HCT116 (cell line): ENCODE measurements around the gene TPGS1. TPM values are rescaled to one million over a fixed set of nuclear protein-coding genes. Genes with fewer than 3 reads are reported as not detected.

Experiments
- ATAC-seq: fragments of 200-7000 bp; cut with Tn5 transposase; 2 replicates; pipeline ENCODE4 v1.9.1; 2020; ENCODE audit warnings: mild to moderate bottlenecking, moderate library complexity
- BruUV-seq: library from RNA; stranded (reverse); fragments of 400-500 nt; replicated peaks from 2 replicates; lab custom pipeline; 2021; lab: Mats Ljungman, UMichigan
- CTCF ChIA-PET: fragments of 300-600 bp; sonication (Branson Sonifier 250); formaldehyde crosslinking; loops from one replicate; lab custom pipeline; 2021; ENCODE audit warnings: antibody characterized with exemption; lab: Charles Lee
- POLR2A ChIA-PET: fragments of 300-600, 350-600 bp; sonication (Branson Sonifier 250); formaldehyde crosslinking; loops from one replicate; lab custom pipeline; 2021; ENCODE audit warnings: antibody characterized with exemption; lab: Charles Lee
- RAD21 ChIA-PET, 2 experiments: fragments of 300-600 bp; sonication (Branson Sonifier 250); formaldehyde crosslinking; loops; one replicate each; lab custom pipeline; 2023; ENCODE audit warnings: low total read pairs in 2 of 2; ENCODE audit not compliant: uncharacterized antibody in 2 of 2, unreplicated experiment in 2 of 2, low non-redundant PET in 1 of 2; lab: Charles Lee
- DNase-seq: peaks from one replicate; pipeline ENCODE4 v3.0.0-alpha.2; 2010; ENCODE audit warnings: low read depth, low spot score
- H2AFZ ChIP-seq: fragments of 200-600 bp; shearing (Covaris generic), sonication (generic); 2 replicates; pipeline ENCODE4 v1.6.1; 2017; ENCODE audit warnings: low read depth, mixed run types, mixed read lengths, antibody characterized with exemption, low read length; ENCODE audit not compliant: poor library complexity, severe bottlenecking
- H3K27ac ChIP-seq: 2 replicates; pipeline ENCODE4 v1.5.1; 2012; ENCODE audit warnings: low read depth, low read length
- H3K27me3 ChIP-seq: fragments of 200-600 bp; sonication (generic); 2 replicates; pipeline ENCODE4 v1.6.1; 2016; ENCODE audit warnings: mixed run types, low read length, mixed read lengths; ENCODE audit not compliant: insufficient read depth
- H3K36me3 ChIP-seq, 2 experiments: fragments of 200-500 bp in 1 of 2; fragments of 200-600 bp in 1 of 2; sonication (Bioruptor generic) in 1 of 2; sonication (generic) in 1 of 2; 2 replicates each; pipeline versions ENCODE4 v1.5.1 to v1.6.1; 2014 to 2016; ENCODE audit warnings: low read length in 2 of 2, inconsistent platforms in 1 of 2, mixed read lengths in 1 of 2, mixed run types in 1 of 2; ENCODE audit not compliant: insufficient read depth in 2 of 2, control insufficient read depth in 1 of 2
- H3K4me1 ChIP-seq, 2 experiments: fragments of 200-600 bp in 1 of 2; sonication (generic) in 1 of 2; 2 replicates each; pipeline versions ENCODE4 v1.5.1 to v1.6.1; 2012 to 2017; ENCODE audit warnings: low read length in 2 of 2, inconsistent platforms in 1 of 2, mild to moderate bottlenecking in 1 of 2, mixed read lengths in 1 of 2, mixed run types in 1 of 2, moderate library complexity in 1 of 2; ENCODE audit not compliant: insufficient read depth in 2 of 2, control insufficient read depth in 1 of 2
- H3K4me2 ChIP-seq: fragments of 200-600 bp; sonication (generic); 2 replicates; pipeline ENCODE4 v1.6.1; 2017; ENCODE audit warnings: mixed run types, low read length, mixed read lengths
- H3K4me3 ChIP-seq, 2 experiments: fragments of 200-600 bp in 1 of 2; sonication (generic) in 1 of 2; replicated peaks in 1 of 2; 2 replicates each; pipeline ENCODE4 v1.5.1; 2011 to 2016; ENCODE audit warnings: low read length in 2 of 2, control low read depth in 1 of 2, low read depth in 1 of 2, mild to moderate bottlenecking in 1 of 2, mixed read lengths in 1 of 2, mixed run types in 1 of 2
- H3K79me2 ChIP-seq: fragments of 200-600 bp; sonication (generic); 2 replicates; pipeline ENCODE4 v1.6.1; 2017; ENCODE audit warnings: mild to moderate bottlenecking, mixed run types, low read length, moderate library complexity, mixed read lengths; ENCODE audit not compliant: insufficient read depth
- H3K9ac ChIP-seq: fragments of 200-600 bp; sonication (generic); 2 replicates; pipeline ENCODE4 v1.6.1; 2016; ENCODE audit warnings: low read length, mixed read lengths
- H3K9me2 ChIP-seq: fragments of 200-600 bp; sonication (generic), shearing (Covaris generic); 2 replicates; pipeline ENCODE4 v1.6.1; 2017; ENCODE audit warnings: mixed run types, mild to moderate bottlenecking, moderate library complexity; ENCODE audit not compliant: insufficient read depth
- H3K9me3 ChIP-seq, 2 experiments: fragments of 200-500 bp in 1 of 2; fragments of 200-600 bp in 1 of 2; sonication (Bioruptor generic) in 1 of 2; sonication (generic) in 1 of 2; 2 replicates each; pipeline ENCODE4 v1.6.1; 2014 to 2017; ENCODE audit warnings: low read length in 2 of 2, mixed read lengths in 2 of 2, inconsistent platforms in 1 of 2, low read depth in 1 of 2, mild to moderate bottlenecking in 1 of 2, mixed run types in 1 of 2, moderate library complexity in 1 of 2; ENCODE audit not compliant: control insufficient read depth in 1 of 2, insufficient read depth in 1 of 2
- H4K20me1 ChIP-seq: fragments of 200-600 bp; sonication (generic), shearing (Covaris generic); 2 replicates; pipeline ENCODE4 v1.6.1; 2017; ENCODE audit warnings: mixed run types, mild to moderate bottlenecking, moderate library complexity; ENCODE audit not compliant: insufficient read depth
- ATF3 ChIP-seq: IDR thresholded peaks from 2 replicates; pipeline ENCODE4 v1.6.1; 2012
- CBX3 ChIP-seq: IDR thresholded peaks from 2 replicates; pipeline ENCODE4 v1.6.1; 2012; ENCODE audit warnings: low read depth
- EGR1 ChIP-seq: IDR thresholded peaks from 2 replicates; pipeline ENCODE4 v1.6.1; 2012; ENCODE audit warnings: low read depth
- ELF1 ChIP-seq: IDR thresholded peaks from 2 replicates; pipeline ENCODE4 v1.6.1; 2012; ENCODE audit warnings: low read depth, borderline replicate concordance
- EZH2 ChIP-seq: fragments of 200-600 bp; sonication (generic); IDR thresholded peaks from 2 replicates; pipeline ENCODE4 v1.6.1; 2017; ENCODE audit warnings: antibody characterized with exemption, mixed run types
- EZH2phosphoT487 ChIP-seq: fragments of 200-600 bp; IDR thresholded peaks from 2 replicates; pipeline ENCODE4 v1.6.1; 2018; ENCODE audit warnings: antibody characterized with exemption, borderline replicate concordance
- FOSL1 ChIP-seq: IDR thresholded peaks from 2 replicates; pipeline ENCODE4 v1.6.1; 2012; ENCODE audit warnings: low read depth
- JUND ChIP-seq: IDR thresholded peaks from 2 replicates; pipeline ENCODE4 v1.6.1; 2012
- POLR2A ChIP-seq: IDR thresholded peaks from 2 replicates; pipeline ENCODE4 v1.7.0; 2011; ENCODE audit warnings: borderline replicate concordance; ENCODE audit not compliant: insufficient read depth, insufficient read length; ENCODE audit errors: extremely low read depth
- POLR2AphosphoS5 ChIP-seq: IDR thresholded peaks from 2 replicates; pipeline ENCODE4 v1.6.1; 2011; ENCODE audit warnings: mild to moderate bottlenecking, low read depth, low read length, moderate library complexity
- RAD21 ChIP-seq: IDR thresholded peaks from 2 replicates; pipeline ENCODE4 v1.6.1; 2012; ENCODE audit warnings: low read depth, mild to moderate bottlenecking
- REST ChIP-seq: IDR thresholded peaks from 2 replicates; pipeline ENCODE4 v1.6.1; 2012; ENCODE audit warnings: low read depth
- SIN3A ChIP-seq: IDR thresholded peaks from 2 replicates; pipeline ENCODE4 v1.6.1; 2012; ENCODE audit warnings: low read depth
- SRF ChIP-seq: IDR thresholded peaks from 2 replicates; pipeline ENCODE4 v1.6.1; 2012; ENCODE audit warnings: low read depth
- YY1 ChIP-seq: IDR thresholded peaks from 2 replicates; pipeline ENCODE4 v1.6.1; 2011; ENCODE audit warnings: low read length, low read depth, moderate library complexity, mild to moderate bottlenecking; ENCODE audit not compliant: insufficient replicate concordance; ENCODE audit errors: extremely low read depth
- ZFX ChIP-seq: fragments of 450-650 bp; IDR thresholded peaks from 2 replicates; pipeline ENCODE4 v1.6.1; 2017
- intact Hi-C: fragments of 100-400 bp; cut with micrococcal nuclease; formaldehyde crosslinking; loops from 2 replicates; pipeline ENCODE4 v1.10.0; 2022
- total RNA-seq: library from RNA; stranded (reverse); gene quantifications from one replicate; pipeline ENCODE4 v1.2.1, GENCODE V29; 2021; ENCODE audit not compliant: unreplicated experiment
- TF ChIP-seq, protein P1 (sequence below), 3 experiments: fragments of 200-600 bp in 1 of 3; sonication (generic) in 1 of 3; IDR thresholded peaks in 2 of 3; conservative IDR thresholded peaks in 1 of 3; 2 replicates each; pipeline ENCODE4 v1.5.1; 2012 to 2017; ENCODE audit warnings: low read depth in 2 of 3, low read length in 2 of 3, antibody characterized with exemption in 1 of 3, borderline replicate concordance in 1 of 3, control low read depth in 1 of 3, mild to moderate bottlenecking in 1 of 3, mixed read lengths in 1 of 3, mixed run types in 1 of 3, moderate library complexity in 1 of 3; ENCODE audit not compliant: insufficient read depth in 1 of 3
- TF ChIP-seq, protein P2 (sequence below): IDR thresholded peaks from 2 replicates; pipeline ENCODE4 v1.6.1; 2012
- TF ChIP-seq, protein P3 (sequence below): IDR thresholded peaks from 2 replicates; pipeline ENCODE4 v1.6.1; 2011; ENCODE audit warnings: mild to moderate bottlenecking, low read length, moderate library complexity; ENCODE audit not compliant: insufficient replicate concordance; ENCODE audit errors: extremely low read depth

Gene TPGS1
- total RNA-seq, 1 experiment from 2014 or later: 19.1 TPM

- no peak for TF ChIP-seq EZH2phosphoT487
These were observed 42.1 kb upstream of the TPGS1 start (continued) for GRCh38 chr19:465056-465816.

- CTCF ChIA-PET: no interaction called here
- no TSS peak for BruUV-seq
- Histone ChIP-seq H3K4me3 (no peak overlapping the region), H3K4me2 (no peak overlapping the region), H3K79me2 (no peaks in the 10 kb centered on the region), H2AFZ (no peak overlapping the region), H4K20me1 (no peaks in the 10 kb centered on the region), H3K27ac (no peak overlapping the region), H3K9ac (no peak overlapping the region), H3K9me2 (no peaks in the 10 kb centered on the region), H3K4me1 (peaks cover 0 to 4% of the 10 kb centered on the region in 2 experiments; a peak in 2 of 4 replicates), H3K27me3 (no peaks in the 10 kb centered on the region), H3K9me3 (no peaks in the 10 kb centered on the region), H3K36me3 (no peaks in the 10 kb centered on the region)
- intact Hi-C loops: no loop called here
- POLR2A ChIA-PET: no interaction called here
- ATAC-seq: no peak
- RAD21 ChIA-PET: no interaction called here
- no peak for DNase-seq
- no peak for TF ChIP-seq ELF1
- TF ChIP-seq ATF3: no peak
- TF ChIP-seq RAD21: no peak
- TF ChIP-seq, protein P1, sequence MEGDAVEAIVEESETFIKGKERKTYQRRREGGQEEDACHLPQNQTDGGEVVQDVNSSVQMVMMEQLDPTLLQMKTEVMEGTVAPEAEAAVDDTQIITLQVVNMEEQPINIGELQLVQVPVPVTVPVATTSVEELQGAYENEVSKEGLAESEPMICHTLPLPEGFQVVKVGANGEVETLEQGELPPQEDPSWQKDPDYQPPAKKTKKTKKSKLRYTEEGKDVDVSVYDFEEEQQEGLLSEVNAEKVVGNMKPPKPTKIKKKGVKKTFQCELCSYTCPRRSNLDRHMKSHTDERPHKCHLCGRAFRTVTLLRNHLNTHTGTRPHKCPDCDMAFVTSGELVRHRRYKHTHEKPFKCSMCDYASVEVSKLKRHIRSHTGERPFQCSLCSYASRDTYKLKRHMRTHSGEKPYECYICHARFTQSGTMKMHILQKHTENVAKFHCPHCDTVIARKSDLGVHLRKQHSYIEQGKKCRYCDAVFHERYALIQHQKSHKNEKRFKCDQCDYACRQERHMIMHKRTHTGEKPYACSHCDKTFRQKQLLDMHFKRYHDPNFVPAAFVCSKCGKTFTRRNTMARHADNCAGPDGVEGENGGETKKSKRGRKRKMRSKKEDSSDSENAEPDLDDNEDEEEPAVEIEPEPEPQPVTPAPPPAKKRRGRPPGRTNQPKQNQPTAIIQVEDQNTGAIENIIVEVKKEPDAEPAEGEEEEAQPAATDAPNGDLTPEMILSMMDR (IDR thresholded peaks at IDR 0.05 in 2 of 3, conservative IDR thresholded peaks at IDR 0.05 in 1 of 3; ENCODE audit: borderline replicate concordance in 1 of 3, insufficient read depth in 1 of 3, low read depth in 2 of 3, low read length in 2 of 3): no peak
- TF ChIP-seq YY1: no peak
- no peak for TF ChIP-seq SRF
- TF ChIP-seq POLR2AphosphoS5: no peak
- TF ChIP-seq EZH2: no peak
- no peak for TF ChIP-seq JUND
- TF ChIP-seq ZFX: no peak
- no peak for TF ChIP-seq FOSL1
- TF ChIP-seq, protein P2, sequence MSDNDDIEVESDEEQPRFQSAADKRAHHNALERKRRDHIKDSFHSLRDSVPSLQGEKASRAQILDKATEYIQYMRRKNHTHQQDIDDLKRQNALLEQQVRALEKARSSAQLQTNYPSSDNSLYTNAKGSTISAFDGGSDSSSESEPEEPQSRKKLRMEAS: no peak
- no peak for TF ChIP-seq REST
- TF ChIP-seq CBX3: no peak
- no peak for TF ChIP-seq SIN3A
- no peak for TF ChIP-seq EGR1
- no peak for TF ChIP-seq POLR2A
- TF ChIP-seq, protein P3, sequence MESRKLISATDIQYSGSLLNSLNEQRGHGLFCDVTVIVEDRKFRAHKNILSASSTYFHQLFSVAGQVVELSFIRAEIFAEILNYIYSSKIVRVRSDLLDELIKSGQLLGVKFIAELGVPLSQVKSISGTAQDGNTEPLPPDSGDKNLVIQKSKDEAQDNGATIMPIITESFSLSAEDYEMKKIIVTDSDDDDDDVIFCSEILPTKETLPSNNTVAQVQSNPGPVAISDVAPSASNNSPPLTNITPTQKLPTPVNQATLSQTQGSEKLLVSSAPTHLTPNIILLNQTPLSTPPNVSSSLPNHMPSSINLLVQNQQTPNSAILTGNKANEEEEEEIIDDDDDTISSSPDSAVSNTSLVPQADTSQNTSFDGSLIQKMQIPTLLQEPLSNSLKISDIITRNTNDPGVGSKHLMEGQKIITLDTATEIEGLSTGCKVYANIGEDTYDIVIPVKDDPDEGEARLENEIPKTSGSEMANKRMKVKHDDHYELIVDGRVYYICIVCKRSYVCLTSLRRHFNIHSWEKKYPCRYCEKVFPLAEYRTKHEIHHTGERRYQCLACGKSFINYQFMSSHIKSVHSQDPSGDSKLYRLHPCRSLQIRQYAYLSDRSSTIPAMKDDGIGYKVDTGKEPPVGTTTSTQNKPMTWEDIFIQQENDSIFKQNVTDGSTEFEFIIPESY: no peak
These were observed 39.7 kb upstream of the TPGS1 start for GRCh38 chr19:467554-467953.
